HG02973 (cell line): ENCODE data around the gene MEIOSIN.
"Not testable (repeated sequence)": the region's sequence is repeated elsewhere in the genome, so short reads cannot be mapped to it uniquely, and the experiment has no call there.

Experiments used
- ATAC-seq: cut with Tn5 transposase; IDR thresholded peaks from one replicate; pipeline ENCODE4 v1.9.1; 2021; ENCODE audit warnings: moderate library complexity; ENCODE audit not compliant: unreplicated experiment

The MEIOSIN gene

DNA sequence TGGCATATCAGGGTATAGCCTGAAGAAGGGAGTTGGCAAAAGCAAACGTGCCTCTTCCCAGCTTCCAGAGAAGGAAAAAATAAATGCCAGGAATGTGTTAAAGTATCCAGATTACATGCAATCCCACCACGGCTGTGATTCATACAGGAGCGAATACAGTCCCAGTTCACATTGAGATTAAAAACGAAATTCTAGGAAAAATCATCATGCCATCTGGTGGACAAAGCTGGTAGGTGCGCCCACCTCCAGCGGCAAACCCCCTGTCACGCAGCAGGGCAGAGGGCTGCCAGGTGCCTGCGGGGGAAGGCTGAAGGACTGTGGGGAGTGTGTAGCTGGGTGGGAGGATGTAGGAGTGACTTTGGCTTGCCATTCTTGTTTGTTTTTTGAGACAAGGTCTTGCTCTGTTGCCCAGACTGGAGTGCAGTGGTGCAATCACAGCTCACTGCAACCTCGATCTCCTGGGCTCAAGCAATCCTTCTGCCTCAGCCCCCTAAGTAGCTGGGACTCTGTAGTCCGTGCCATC, 65.8 kb downstream of the MEIOSIN start:
- ATAC-seq, result no peak

DNA sequence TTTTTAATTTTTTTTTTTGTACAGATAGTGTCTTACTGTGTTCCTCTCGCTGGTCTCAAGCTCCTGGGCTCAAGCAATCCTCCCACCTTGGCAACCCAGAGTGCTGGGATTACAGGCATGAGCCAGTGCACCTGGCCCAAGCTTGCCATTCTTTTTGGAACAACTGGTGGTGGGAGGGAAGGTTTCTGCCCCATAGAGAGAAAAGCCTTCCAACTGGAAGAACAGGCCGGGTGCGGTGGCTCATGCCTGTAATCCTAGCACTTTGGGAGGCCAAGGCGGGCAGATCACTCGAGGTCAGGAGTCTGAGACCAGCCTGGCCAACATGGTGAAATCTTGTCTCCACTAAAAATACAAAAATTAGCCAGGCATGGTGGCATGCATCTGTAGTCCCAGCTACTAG, 66.3 kb downstream of the MEIOSIN start:
- ATAC-seq, result not testable (repeated sequence)

- ATAC-seq, result no peak
Measured at GRCh38 chr19:45800070-45800553, 66.9 kb downstream of the MEIOSIN start.

DNA sequence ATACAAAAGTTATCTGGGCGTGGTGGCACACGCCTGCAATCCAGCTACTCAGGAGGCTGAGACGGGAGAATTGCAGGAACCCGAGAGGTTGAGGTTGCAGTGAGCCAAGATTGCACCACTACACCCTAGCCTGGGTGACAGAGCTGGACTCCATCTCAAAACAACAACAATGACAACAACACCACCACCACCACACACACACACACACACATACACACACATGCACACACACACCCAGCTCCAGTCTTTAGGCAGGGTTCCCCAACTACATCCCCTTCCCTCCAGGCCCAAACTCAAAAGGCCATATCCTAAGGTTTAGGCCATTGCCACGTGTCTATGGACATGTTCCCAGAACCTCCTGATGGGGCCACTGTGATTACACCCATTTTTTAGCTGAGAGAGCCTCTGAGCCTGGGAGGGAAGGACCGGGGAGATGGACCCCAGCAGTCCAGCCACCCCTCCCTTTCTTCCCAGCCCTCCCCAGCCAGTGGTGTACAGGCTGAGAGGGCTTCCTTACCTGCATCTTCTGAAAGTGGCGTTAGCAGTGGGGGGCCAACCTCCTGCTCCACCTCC, 68.5 kb downstream of the MEIOSIN start:
- ATAC-seq, result no peak

- no peak for ATAC-seq
Measured at GRCh38 chr19:45804140-45804958, 71.1 kb downstream of the MEIOSIN start.

- ATAC-seq, result no peak
Measured at GRCh38 chr19:45804959-45805230, 71.7 kb downstream of the MEIOSIN start.

GRCh38 chr19:45805719-45806118, 72.5 kb downstream of the MEIOSIN start:
- no peak for ATAC-seq

DNA sequence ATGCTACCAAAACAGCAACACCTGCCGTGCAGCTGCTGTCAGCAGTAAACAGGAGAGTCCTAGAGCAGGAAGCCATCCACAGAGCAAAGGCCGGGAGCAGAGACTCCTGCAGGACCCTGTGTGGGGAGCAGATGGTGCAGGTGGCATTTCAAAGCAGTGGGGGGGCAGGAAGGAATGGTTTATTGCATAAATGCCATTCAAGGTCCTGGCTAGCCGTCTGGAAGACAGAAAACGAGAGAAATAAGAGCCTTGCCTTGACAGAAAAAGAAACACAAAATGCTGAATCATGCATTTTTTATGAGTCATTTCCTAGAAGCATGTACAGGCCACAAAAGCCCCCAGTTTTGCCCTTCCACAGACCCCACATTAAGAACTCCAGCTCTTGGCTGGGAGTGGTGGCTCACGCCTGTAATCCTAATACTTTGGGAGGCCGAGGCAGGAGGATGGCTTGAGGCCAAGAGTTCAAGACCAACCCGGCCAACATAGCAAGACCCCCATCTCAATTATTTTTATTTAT, 76.5 kb downstream of the MEIOSIN start:
- no peak for ATAC-seq

GRCh38 chr19:45812297-45812696, 79.1 kb downstream of the MEIOSIN start:
- ATAC-seq, result no peak
